GM12878 (cell line): ENCODE measurements around the gene YWHAG. TPM values are rescaled to one million over a fixed set of nuclear protein-coding genes. Genes with fewer than 3 reads are reported as not detected.
"Not testable (repeated sequence)": the region's sequence is repeated elsewhere in the genome, so short reads cannot be mapped to it uniquely, and the experiment has no call there.

Experiments
- ATAC-seq: fragments of 200-7000 bp; cut with Tn5 transposase; 3 replicates; pipeline ENCODE4 v1.9.1; 2020; ENCODE audit warnings: mild to moderate bottlenecking, moderate library complexity
- BruUV-seq: library from RNA; stranded (reverse); fragments of 400-500 nt; replicated peaks from 2 replicates; lab custom pipeline; 2021; lab: Mats Ljungman, UMichigan
- CTCF ChIA-PET: fragments of 300-600 bp; sonication (Branson Sonifier 250); formaldehyde crosslinking; extraction: SDS; loops from one replicate; lab custom pipeline; 2021; ENCODE audit warnings: inconsistent platforms; lab: Yijun Ruan, JAX
- POLR2A ChIA-PET: fragments of 350-600 bp; formaldehyde crosslinking; extraction: SDS; loops from one replicate; lab custom pipeline; 2021; ENCODE audit warnings: inconsistent platforms; lab: Charles Lee
- RAD21 ChIA-PET: fragments of 300-600 bp; sonication (Branson Sonifier 250); formaldehyde crosslinking; loops from one replicate; lab custom pipeline; 2023; ENCODE audit warnings: antibody characterized with exemption; ENCODE audit not compliant: unreplicated experiment; lab: Charles Lee
- SMC1A ChIA-PET: fragments of 300-600 bp; sonication (Branson Sonifier 250); formaldehyde crosslinking; loops from one replicate; lab custom pipeline; 2023; ENCODE audit not compliant: unreplicated experiment, uncharacterized antibody; lab: Charles Lee
- DNase-seq: peaks from one replicate; pipeline ENCODE4 v3.0.0-alpha.2; 2011; ENCODE audit warnings: low read depth, low spot score
- FAIRE-seq: peaks from 3 replicates; lab custom pipeline; 2011; peaks lifted over from hg19 to GRCh38; lab: Jason Lieb, UNC
- H2AFZ ChIP-seq: 2 replicates; pipeline ENCODE4 v1.6.0; 2011; ENCODE audit warnings: low read depth, low read length, control low read depth; ENCODE audit not compliant: control insufficient read depth
- H3K27ac ChIP-seq: 2 replicates; pipeline ENCODE4 v1.5.1; 2011; ENCODE audit warnings: control low read depth; ENCODE audit not compliant: control insufficient read depth, insufficient read depth
- H3K27me3 ChIP-seq, 2 experiments: replicated peaks in 1 of 2; 2 replicates each; pipeline versions ENCODE4 v1.6.0 to v1.6.1; 2011; ENCODE audit warnings: low read length in 1 of 2; ENCODE audit not compliant: control insufficient read depth in 2 of 2, insufficient read depth in 2 of 2
- H3K36me3 ChIP-seq, 2 experiments: 2 replicates each; pipeline ENCODE4 v1.5.1; 2011; ENCODE audit warnings: low read length in 1 of 2; ENCODE audit not compliant: control insufficient read depth in 2 of 2, insufficient read depth in 2 of 2
- H3K4me1 ChIP-seq: 2 replicates; pipeline ENCODE4 v1.6.1; 2011; ENCODE audit warnings: mild to moderate bottlenecking, low read length, moderate library complexity, mixed read lengths; ENCODE audit not compliant: control insufficient read depth, insufficient read depth
- H3K4me2 ChIP-seq: 2 replicates; pipeline ENCODE4 v1.6.0; 2011; ENCODE audit warnings: control low read depth; ENCODE audit not compliant: control insufficient read depth, insufficient read depth
- H3K4me3 ChIP-seq: fragments of 200-600 bp; sonication (generic); 2 replicates; pipeline ENCODE4 v1.5.1; 2016
- H3K79me2 ChIP-seq: 2 replicates; pipeline ENCODE4 v1.6.0; 2011; ENCODE audit warnings: low read length; ENCODE audit not compliant: control insufficient read depth, insufficient read depth
- H3K9ac ChIP-seq: 2 replicates; pipeline ENCODE4 v1.8.0; 2011; ENCODE audit warnings: low read length, control low read depth, mixed read lengths; ENCODE audit not compliant: control insufficient read depth, insufficient read depth
- H3K9me3 ChIP-seq: replicated peaks from 3 replicates; pipeline ENCODE4 v1.5.1; 2011; ENCODE audit warnings: mild to moderate bottlenecking, low read length; ENCODE audit not compliant: control insufficient read depth, insufficient read depth
- H4K20me1 ChIP-seq: 2 replicates; pipeline ENCODE4 v1.6.0; 2011; ENCODE audit not compliant: control insufficient read depth, insufficient read depth
- BACH1 ChIP-seq: fragments of 450-650 bp; IDR thresholded peaks from 2 replicates; pipeline ENCODE4 v1.6.1; 2017; ENCODE audit warnings: mild to moderate bottlenecking, borderline replicate concordance
- BCL11A ChIP-seq: IDR thresholded peaks from 2 replicates; pipeline ENCODE4 v1.6.1; 2011; ENCODE audit warnings: low read depth, low read length
- CUX1 ChIP-seq: IDR thresholded peaks from 2 replicates; pipeline ENCODE4 v1.6.1; 2012; ENCODE audit warnings: improper control_type of control experiment, low read depth, low read length; ENCODE audit not compliant: insufficient replicate concordance
- ETV6 ChIP-seq, 2 experiments: fragments of 450-650 bp in 1 of 2; IDR thresholded peaks in 1 of 2; conservative IDR thresholded peaks in 1 of 2; 2 replicates each; pipeline ENCODE4 v1.6.1; 2014; ENCODE audit warnings: antibody characterized with exemption in 1 of 2, borderline replicate concordance in 1 of 2, low read depth in 1 of 2, mild to moderate bottlenecking in 1 of 2, moderate library complexity in 1 of 2
- FOXK2 ChIP-seq: fragments of 450-650 bp; IDR thresholded peaks from 2 replicates; pipeline ENCODE4 v1.6.1; 2017; ENCODE audit warnings: mild to moderate bottlenecking, moderate library complexity
- KDM1A ChIP-seq: fragments of 200-600 bp; sonication (generic); IDR thresholded peaks from 2 replicates; pipeline ENCODE4 v1.6.1; 2016; ENCODE audit warnings: borderline replicate concordance
- MYC ChIP-seq: IDR thresholded peaks from 2 replicates; pipeline ENCODE4 v1.6.1; 2011; ENCODE audit warnings: mild to moderate bottlenecking, low read length, moderate library complexity, inconsistent platforms; ENCODE audit not compliant: insufficient read depth, insufficient replicate concordance, insufficient read length, severe bottlenecking
- PBX3 ChIP-seq: IDR thresholded peaks from 2 replicates; pipeline ENCODE4 v1.6.1; 2011; ENCODE audit warnings: mild to moderate bottlenecking, low read depth, low read length, moderate library complexity; ENCODE audit not compliant: insufficient replicate concordance
- RBBP5 ChIP-seq: fragments of 200-600 bp; sonication (generic); conservative IDR thresholded peaks from 2 replicates; pipeline ENCODE4 v1.6.1; 2016
- SIN3A ChIP-seq: IDR thresholded peaks from 2 replicates; pipeline ENCODE4 v1.6.1; 2012; ENCODE audit warnings: low read depth, low read length, improper control_type of control experiment
- SREBF2 ChIP-seq: IDR thresholded peaks from 2 replicates; pipeline ENCODE4 v1.6.1; 2012; ENCODE audit warnings: mild to moderate bottlenecking, low read length
- ZNF207 ChIP-seq: fragments of 450-650 bp; IDR thresholded peaks from 2 replicates; pipeline ENCODE4 v1.6.1; 2014; ENCODE audit warnings: antibody characterized with exemption, mild to moderate bottlenecking, borderline replicate concordance
- WGBS: methylation state at CpG from one replicate; pipeline ENCODE4 v1.1.6; 2016; ENCODE audit warnings: low lambda C conversion rate; ENCODE audit not compliant: insufficient replicate concordance, insufficient coverage; ENCODE audit errors: missing lambda C conversion rate; 5-methylcytosine and 5-hydroxymethylcytosine counted together
- in situ Hi-C: fragments of 300-500 bp; cut with MboI; formaldehyde crosslinking; loops from 9 replicates; pipeline ENCODE4 v1.14.3; 2018; ENCODE audit warnings: mixed read lengths
- intact Hi-C: fragments of 100-400 bp; cut with micrococcal nuclease; formaldehyde crosslinking; loops from one replicate; pipeline ENCODE4 v1.14.2; 2022; ENCODE audit not compliant: unreplicated experiment
- polyA plus RNA-seq, 11 experiments: library from polyadenylated mRNA; depleted of rRNA in 4 of 11; unstranded in 6 of 11; stranded (reverse) in 5 of 11; fragments of >200 nt; fragmentation: Nextera tagmentation in 4 of 11; fragmentation: Illumina TruSeq in 1 of 11; extraction: Ambion mirVana in 4 of 11; extraction: Trizol in 1 of 11; gene quantifications; 1 replicate in 1 of 11; 2 replicates in 10 of 11; pipeline versions ENCODE4 v1.2.1 to v1.2.3, GENCODE V29; 2011 to 2016; ENCODE audit warnings: inconsistent platforms in 2 of 11, missing spikeins in 2 of 11, low read depth in 1 of 11
- total RNA-seq, 4 experiments: library from RNA; depleted of rRNA in 3 of 4; stranded (reverse); fragments of >200 nt in 3 of 4; fragmentation: Illumina TruSeq in 1 of 4; extraction: Trizol in 1 of 4; gene quantifications; 2 replicates each; pipeline versions ENCODE4 v1.2.1 to v1.2.3, GENCODE V29; 2013 to 2021

The YWHAG gene
- total and polyA plus RNA-seq, 10 of the 15 experiments (the other 5 are each of a cell fraction or from before 2014, with no cell fraction given): 20.2 to 157 (median 41.3) TPM

GRCh38 chr7:76395605-76395964, 36.8 kb upstream of the YWHAG start:
- peaks cover 12% of the 10 kb centered on the region for H3K4me1 ChIP-seq
- BruUV-seq, H3K79me2 ChIP-seq, H3K27ac ChIP-seq, ATAC-seq, POLR2A ChIA-PET, in situ Hi-C loops, SMC1A ChIA-PET, H2AFZ ChIP-seq, DNase-seq, H4K20me1 ChIP-seq, CTCF ChIA-PET, FAIRE-seq, H3K4me2 ChIP-seq, H3K36me3 ChIP-seq, H3K9ac ChIP-seq, RAD21 ChIA-PET, H3K4me3 ChIP-seq, H3K27me3 ChIP-seq, H3K9me3 ChIP-seq, intact Hi-C loops: not testable (repeated sequence)
- WGBS: 91% methylated on average over 10 of the region's 11 CpGs

GRCh38 chr7:76394957-76395356, 36.2 kb upstream of the YWHAG start:
- Histone ChIP-seq H3K9me3 (no peaks in the 10 kb centered on the region), H3K79me2 (no peaks in the 10 kb centered on the region), H3K9ac (no peak overlapping the region), H3K27ac (no peak overlapping the region), H3K4me1 (peaks cover 12% of the 10 kb centered on the region), H3K27me3 (no peaks in the 10 kb centered on the region; a peak in 1 of 4 replicates), H2AFZ (no peak overlapping the region), H3K36me3 (no peaks in the 10 kb centered on the region), H3K4me3 (no peak overlapping the region), H3K4me2 (no peak overlapping the region), H4K20me1 (no peaks in the 10 kb centered on the region)
- BruUV-seq: no TSS peak
- POLR2A ChIA-PET: no interaction called here
- DNase-seq: no peak
- FAIRE-seq: no peak
- intact Hi-C loops (no loop called here), in situ Hi-C loops (no loop called here)
- TF ChIP-seq ZNF207 (no peak), CUX1 (no peak), BACH1 (no peak), SIN3A (no peak), MYC (no peak), KDM1A (no peak), PBX3 (no peak), SREBF2 (no peak), ETV6 (conservative IDR thresholded peaks at IDR 0.05 in 1 of 2, IDR thresholded peaks at IDR 0.05 in 1 of 2; ENCODE audit: borderline replicate concordance in 1 of 2, low read depth in 1 of 2) (no peak), BCL11A (no peak), RBBP5 (no peak), FOXK2 (no peak)
- SMC1A ChIA-PET: no interaction called here
- 78% methylated on average over 9 of the region's 9 CpGs for WGBS
- no peak for ATAC-seq
- RAD21 ChIA-PET: interaction anchor here (0.6 kb wide), 1 partner anchor 19 kb away, joined by 3 read pairs; no protein-coding TSS in a partner anchor
- CTCF ChIA-PET: no interaction called here
